GM19099 (cell line): ENCODE measurements around the gene FXYD1.

ENCODE experiments used
- POLR2A ChIP-seq: IDR thresholded peaks from 3 replicates; pipeline ENCODE4 v1.6.1; 2011; ENCODE audit warnings: low read depth; ENCODE audit not compliant: insufficient read length; ENCODE audit errors: extremely low read depth

Gene FXYD1

DNA sequence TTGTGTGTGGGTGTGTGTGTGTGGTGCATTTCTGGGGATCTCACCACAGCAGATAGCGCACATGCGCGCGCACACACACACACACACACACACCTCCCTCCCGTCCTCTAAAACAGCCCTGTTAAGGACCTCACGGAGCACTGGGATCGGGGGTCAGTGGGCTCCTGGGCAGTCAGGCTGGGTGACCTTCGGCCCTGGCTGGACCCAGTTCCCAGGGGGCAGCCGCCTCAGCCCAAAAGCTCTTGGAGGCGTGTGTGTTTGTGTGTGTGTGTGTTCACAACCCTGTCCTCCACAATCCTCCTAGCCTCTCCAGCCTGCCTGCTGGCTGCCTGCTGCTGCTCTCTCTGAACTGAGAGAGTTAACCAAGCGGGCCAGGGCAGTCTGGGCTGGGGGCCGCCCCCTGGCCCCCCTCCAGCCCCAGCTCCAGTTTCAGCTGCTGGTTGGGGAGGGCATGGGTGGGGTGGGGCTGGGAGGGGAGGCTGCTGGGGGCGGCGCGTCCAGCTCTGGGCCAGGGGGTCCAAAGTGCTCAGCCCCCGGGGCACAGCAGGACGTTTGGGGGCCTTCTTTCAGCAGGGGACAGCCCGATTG, at the start of gene FXYD1:
Gene FXYD1, plus strand, starts transcription at position 520 of the 588 bp plus-strand sequence. CDS start 1,256 bp downstream, outside the sequence.
- no peak for TF ChIP-seq POLR2A

DNA sequence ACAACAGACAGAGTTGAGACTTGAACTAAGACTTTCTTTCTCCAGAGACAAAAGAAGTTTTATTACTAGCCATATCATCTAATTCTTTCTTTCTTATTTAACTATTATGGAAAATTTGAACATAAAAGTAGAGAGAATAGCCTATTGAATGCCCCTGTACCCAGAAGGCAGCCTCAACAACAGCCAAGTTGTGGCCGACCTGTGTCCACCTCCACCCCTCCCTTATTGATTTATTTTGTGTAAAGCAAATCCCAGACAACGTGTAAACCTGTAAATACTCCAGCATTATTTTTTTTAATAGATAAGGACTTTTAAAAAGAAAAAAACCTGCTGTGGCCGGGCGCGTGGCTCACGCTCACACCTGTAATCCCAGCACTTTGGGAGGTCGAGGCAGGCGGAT, 49.1 kb upstream of the FXYD1 start:
- TF ChIP-seq POLR2A: no peak

DNA sequence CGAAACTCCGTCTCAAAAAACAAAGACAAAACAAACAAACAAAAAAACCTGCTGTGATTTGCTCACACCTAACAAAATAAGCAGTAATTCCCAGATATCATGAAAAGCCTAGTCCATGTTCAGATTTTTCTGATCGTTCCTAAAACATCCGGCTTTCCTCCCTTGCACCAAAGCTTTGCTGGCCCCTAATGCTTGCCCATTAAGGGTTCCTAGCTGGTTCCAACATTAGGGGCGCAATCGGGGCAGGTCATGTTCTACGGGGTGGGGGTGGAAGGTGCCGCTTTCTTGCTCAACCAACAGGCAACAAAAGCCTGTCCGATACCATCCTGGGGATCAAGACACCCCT, 48.5 kb upstream of the FXYD1 start:
- TF ChIP-seq POLR2A: no peak

DNA sequence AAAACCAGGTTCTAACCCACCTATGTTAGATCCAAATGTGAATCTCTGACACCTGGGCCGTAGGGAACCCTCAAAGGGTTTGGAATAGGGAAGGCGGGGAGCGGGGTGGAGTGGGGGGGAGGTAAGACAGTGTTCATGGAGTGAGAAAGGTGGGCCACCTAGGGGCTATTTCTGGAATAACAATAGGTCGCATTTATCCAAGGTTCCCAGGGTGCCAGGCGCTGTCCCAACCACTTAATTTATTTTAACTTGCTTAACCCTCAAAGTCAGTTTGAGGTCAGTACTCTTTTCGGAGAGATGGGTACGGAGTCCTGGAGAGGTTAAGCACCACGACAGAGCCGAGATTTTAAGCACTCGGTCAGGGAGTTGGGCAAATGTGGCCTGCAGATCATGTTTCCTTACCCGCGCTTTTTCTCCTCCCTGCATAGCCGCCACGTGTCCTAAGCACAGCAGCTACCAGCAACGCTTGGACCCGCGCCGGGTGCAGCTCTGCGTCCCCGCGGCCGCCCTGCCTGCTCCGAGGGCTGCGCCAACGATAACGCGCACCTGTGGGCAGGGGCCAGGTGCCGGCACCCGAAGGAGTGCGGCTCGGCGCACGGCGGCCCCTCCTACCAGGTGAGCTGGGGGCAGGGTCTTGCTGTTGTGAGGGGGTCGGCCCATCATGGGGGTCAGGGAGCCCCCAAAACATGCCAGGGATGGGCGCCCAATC, 48.0 kb upstream of the FXYD1 start:
- TF ChIP-seq POLR2A: no peak

DNA sequence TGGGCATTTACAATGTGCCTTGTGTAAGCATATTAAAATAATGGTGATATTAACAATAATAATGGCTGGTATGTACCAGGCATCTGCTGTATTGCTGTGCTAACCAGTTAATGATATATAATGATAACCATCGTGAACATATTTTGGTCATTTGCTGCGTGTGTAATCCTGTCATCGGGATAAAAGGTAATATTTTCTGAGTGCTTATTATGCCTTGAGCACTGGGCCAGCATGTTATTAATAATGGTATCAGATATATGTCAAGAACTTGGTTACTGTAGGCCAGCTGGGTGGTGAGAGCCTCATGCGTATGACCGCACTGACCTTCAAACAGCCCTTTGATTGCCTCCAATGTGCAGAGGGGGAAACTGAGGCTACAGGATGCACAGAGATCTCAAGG, 45.2 kb upstream of the FXYD1 start:
- TF ChIP-seq POLR2A: no peak

DNA sequence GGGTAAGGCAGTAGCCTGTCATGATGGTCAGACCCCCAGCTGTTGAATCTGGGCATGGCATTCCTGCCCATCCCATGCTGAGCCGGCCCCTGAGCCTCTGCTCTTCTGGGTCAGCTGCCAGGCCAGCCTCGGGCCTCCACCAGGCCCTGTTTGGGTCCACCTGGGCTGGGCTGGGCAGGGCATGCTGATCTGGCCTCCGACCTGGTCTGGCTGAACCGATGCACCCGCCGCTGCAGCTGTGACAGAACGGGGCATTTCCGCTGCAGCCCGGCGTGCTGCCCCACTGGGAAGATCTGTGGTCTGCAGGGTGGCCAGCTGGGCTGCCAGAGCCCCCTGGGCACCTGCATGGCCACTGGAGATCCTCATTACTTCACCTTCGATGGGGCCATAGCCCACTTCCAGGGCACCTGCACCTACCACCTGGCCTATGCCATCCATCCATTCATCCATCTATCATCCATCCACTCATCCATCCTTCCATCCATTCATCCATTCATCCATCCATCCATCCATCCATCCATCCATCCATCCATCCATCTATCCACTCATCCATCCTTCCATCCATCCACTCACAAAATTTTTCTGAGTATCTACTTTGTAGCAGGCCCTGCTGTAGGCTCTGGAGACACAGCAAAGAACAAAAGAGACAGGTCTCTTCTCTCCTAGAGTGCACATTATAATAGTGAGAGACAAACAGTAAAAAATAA, 44.5 kb upstream of the FXYD1 start:
- TF ChIP-seq POLR2A: no peak

DNA sequence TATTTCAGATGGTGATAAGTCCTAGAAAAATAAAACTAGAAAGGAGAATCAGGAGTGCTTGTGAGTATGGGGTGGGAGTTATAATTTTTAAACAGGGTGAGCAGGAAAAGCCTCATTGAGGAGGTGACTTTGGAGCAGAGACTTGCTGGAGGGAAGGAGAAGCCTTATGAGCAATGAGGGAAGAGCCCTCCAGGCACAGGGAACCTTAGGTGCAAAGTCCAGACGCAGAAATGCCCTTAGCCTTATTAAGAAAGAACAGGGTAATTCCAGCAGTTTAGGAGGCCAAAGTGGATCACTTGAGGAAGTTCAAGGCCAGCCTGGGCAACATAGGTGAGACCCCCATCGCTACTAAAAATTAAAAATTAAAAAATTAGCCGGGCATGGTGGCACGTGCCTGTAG, 44.0 kb upstream of the FXYD1 start:
- TF ChIP-seq POLR2A: no peak

DNA sequence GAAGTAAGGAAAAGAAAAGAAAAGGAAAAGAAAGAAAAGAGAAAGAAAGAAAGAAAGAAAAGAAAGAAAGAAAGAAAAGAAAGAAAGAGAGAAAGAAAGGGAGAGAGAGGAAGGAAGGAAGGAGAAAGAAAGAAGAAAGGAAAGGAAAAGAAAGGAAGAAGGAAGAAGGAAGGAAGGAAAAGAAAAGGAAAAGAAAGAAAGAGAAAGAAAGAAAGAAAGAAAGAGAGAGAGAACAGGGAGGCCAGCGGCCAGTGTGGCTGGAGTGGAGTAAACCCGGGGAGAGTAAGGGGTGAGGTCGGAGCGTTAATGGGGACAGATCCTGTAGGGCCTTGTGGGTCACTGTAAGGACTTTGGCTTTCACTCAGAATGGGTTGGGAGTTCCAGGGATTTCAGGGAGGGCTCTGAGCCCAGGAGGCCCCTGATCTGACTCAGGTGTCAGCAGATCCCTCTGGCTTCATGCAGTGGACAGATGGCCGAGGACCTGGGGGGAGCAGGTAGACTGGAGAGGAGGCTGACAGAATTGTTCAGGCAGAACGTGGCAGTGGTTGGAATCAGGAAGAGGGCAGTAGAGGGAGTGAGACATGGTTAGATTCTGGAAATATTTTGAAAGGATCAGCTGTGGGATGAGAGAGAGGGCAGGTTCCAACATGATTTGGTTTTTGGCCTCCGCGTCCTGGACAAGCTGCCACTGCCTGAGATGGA, 42.8 kb upstream of the FXYD1 start:
- no peak for TF ChIP-seq POLR2A

DNA sequence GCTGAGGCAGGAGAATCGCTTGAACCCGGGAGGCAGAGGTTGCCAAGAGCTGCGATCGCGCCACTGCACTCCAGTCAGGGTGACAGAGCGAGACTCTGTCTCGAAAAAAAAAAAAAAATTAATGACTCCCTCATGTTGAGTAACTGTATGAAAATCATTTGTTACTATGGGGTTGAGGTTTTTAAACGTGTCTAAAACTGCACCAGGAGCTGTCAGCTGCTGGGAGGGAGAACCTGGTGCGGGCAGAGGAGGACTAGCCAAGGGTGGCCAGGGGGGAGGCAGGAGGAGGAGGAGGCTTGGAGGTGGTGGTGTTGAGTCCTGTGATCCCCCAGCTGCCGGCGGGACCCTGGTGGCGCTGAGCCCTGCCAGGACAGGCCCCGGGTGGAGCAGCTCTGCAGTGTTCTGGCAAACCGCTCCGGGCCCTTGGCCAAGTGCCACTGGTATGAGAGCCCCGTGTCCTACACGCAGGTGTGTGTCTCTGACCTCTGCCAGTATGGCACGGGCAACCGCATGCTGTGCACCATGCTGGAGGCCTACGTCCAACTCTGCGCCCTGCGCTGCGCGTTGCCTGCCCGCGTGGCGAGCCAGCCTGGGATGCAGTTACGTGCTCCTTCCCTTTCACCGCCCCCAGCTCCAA, 40.1 kb upstream of the FXYD1 start:
- no peak for TF ChIP-seq POLR2A

DNA sequence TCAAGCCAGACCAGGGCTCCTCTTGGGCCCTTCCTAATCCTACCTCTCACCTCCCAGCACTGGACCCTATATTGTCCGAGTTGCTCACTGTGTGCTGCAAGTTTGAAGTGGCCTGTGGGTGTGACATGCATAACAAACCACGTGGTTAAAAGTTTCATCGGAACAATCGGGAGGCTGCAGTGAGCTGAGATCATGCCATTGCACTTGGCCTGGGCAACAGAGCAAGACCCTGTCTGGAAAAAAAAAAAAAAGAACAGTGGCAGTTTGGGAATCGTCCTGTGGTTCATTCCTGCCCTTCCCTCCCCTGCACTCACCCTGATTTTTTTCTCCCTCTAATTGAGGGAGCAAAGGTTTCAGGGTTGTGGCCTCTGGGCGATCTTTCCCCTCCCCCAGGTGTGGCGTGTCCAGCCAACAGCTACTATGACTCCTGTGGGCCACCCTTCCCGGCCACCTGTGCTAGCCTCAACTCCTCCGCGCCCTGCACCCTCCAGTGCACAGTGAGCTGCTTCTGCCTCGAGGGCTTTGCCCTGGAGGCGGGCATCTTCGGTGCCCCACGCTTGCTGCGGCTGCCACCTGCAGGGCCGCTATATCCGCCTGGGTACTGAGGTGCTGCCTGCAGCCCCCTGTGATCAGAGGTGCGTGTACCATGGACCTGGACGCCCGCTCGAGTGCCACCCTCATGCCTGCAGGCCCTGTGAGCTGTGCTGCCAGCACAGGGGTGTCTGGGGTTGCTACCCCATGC, 39.3 kb upstream of the FXYD1 start:
- no peak for TF ChIP-seq POLR2A

DNA sequence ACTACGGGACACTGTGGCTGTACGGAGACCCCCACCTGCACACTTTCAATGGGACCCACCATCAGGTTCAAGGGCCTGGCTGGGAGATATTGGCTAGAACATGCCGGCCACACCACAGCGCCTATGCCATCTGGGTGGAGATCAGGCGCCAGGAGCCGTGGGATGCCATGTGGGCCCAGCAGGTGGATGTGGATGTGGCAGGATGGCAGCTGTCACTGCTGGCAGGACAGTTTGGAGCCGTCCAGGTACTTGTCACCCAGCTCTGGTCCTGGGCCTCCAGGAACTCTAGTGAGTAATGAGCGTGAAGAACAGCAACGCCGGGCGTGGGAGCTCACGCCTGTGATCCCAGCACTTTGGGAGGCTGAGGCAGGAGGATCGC, 38.7 kb upstream of the FXYD1 start:
- no peak for TF ChIP-seq POLR2A

DNA sequence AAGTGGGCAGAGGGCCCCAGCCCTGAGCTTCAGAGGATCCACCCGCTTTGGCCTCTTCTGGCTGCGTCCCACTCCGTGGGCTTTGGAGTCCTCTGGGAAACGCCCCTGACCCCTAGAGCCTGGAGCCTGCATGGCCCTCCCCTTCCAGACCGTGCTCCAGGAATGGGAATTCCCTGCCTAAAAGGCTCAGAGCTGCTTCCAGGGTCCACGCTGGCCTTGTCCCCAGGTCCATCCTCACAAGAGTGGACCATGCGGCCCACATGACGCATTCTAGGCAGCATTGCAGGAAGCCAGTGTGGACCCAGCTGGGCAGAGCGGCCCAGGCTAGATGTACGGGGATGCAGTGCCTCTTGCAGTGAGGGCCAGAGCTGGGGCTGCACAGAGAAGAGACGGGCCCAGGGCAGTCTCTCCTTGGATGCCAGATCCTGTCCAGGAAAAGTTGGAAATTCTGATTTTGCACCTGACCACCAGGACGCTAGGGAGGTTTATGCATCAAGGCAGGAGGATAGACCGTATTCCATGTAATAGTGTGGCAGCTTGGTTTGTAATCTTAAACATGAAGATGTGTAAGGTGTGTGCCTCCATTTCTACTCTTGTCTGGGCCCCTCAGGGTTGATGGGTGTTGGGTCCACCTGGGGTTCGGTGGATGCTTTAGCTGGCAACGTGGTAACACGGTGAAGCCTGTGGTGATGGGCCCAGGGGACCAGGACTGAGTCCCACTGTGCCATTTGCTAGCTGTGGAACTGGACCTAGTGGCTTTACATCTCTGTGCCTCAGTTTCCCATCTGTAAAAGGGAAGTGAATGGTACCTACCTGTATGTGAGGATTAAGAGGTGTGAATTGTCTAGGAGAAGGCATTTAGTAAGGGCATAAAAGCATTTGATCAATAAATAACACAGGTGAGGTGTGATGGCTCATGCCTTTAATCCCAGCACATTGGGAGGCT, 37.8 kb upstream of the FXYD1 start:
- TF ChIP-seq POLR2A: no peak

DNA sequence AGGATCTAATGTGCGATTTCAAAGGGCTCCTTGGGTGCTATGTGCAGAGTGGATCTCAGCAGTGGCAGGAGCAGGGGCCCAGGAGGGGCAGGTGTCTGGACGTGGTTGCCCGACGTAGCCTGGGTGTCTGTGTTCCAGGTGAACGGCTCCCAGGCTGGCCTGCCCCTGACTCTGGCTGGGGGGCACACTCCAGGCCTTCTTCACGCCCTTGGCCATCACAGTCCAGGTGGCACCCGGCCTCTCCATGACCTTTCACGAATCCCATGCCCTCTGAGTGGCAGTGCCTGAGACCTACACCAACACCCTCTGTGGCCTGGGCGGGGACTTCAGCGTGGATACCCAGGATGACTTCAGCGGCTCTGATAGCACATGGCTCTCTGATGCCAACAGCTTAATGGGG, 34.3 kb upstream of the FXYD1 start:
- no peak for TF ChIP-seq POLR2A

DNA sequence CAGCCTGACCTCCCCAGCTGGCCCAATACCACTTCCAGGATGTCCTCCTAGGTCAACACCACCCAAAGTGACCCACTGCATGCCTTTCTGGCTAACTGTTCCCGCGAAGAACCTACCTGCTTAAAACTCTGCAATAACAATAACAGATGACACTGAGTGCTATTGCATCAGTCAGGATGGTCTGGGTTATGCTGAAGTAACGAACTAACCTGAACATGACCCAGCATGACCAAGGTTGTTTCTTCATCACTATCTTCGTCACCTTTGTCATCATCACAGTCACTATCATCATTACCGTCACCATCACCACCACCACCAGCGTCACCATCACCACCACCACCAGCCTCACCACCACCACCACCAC, 33.6 kb upstream of the FXYD1 start:
- TF ChIP-seq POLR2A: no peak
